Activated CD4-positive, alpha-beta memory T cell treated with anti-CD3 and anti-CD28 coated beads for 36 hours (primary cell): Measurements from ENCODE around the gene SRL. TPM values are rescaled to one million over a fixed set of nuclear protein-coding genes. Genes with fewer than 3 reads are reported as not detected.
"Not testable (repeated sequence)": the region's sequence is repeated elsewhere in the genome, so short reads cannot be mapped to it uniquely, and the experiment has no call there.

Experiments used
- CTCF ChIA-PET: fragments of 350-600 bp; sonication (Branson Sonifier 250); formaldehyde crosslinking; loops from one replicate; lab custom pipeline; 2021; ENCODE audit warnings: antibody characterized with exemption, inconsistent platforms; lab: Charles Lee
- POLR2A ChIA-PET: fragments of 350-600 bp; sonication (Branson Sonifier 250); formaldehyde crosslinking; loops from one replicate; lab custom pipeline; 2021; ENCODE audit warnings: antibody characterized with exemption; lab: Charles Lee
- DNase-seq: peaks from one replicate; pipeline ENCODE4 v3.0.0-alpha.2; 2020
- H3K27ac Mint-ChIP-seq: one replicate; pipeline ENCODE4 v1.8.0; 2021; ENCODE audit warnings: mixed read lengths
- H3K27me3 Mint-ChIP-seq: one replicate; pipeline ENCODE4 v1.8.0; 2021; ENCODE audit warnings: mixed read lengths
- H3K36me3 Mint-ChIP-seq: one replicate; pipeline ENCODE4 v1.8.0; 2021; ENCODE audit warnings: mixed read lengths
- H3K4me1 Mint-ChIP-seq: one replicate; pipeline ENCODE4 v1.8.0; 2021; ENCODE audit warnings: low read depth, mixed read lengths
- H3K4me3 Mint-ChIP-seq: one replicate; pipeline ENCODE4 v1.8.0; 2021; ENCODE audit warnings: mild to moderate bottlenecking, mixed read lengths
- H3K9me3 Mint-ChIP-seq: one replicate; pipeline ENCODE4 v1.8.0; 2021; ENCODE audit warnings: mixed read lengths
- intact Hi-C: fragments of 100-400 bp; cut with micrococcal nuclease; formaldehyde crosslinking; loops from one replicate; pipeline ENCODE4 v1.15.1; 2023
- total RNA-seq, 2 experiments: library from RNA; stranded (reverse); gene quantifications; one replicate each; pipeline ENCODE4 v1.2.3, GENCODE V29; 2021

The SRL gene
- total RNA-seq, 2 experiments from 2014 or later, result not detected

- not testable (repeated sequence) for H3K4me3 Mint-ChIP-seq, H3K4me1 Mint-ChIP-seq
Observed at GRCh38 chr16:4153364-4153763, 88.5 kb downstream of the SRL start.

GRCh38 chr16:4152267-4152666 is 89.6 kb downstream of the SRL start:
- Mint-ChIP-seq H3K27ac (no peak overlapping the region), H3K9me3 (no peaks in the 10 kb centered on the region), H3K27me3 (no peaks in the 10 kb centered on the region), H3K36me3 (no peaks in the 10 kb centered on the region), H3K4me3 (no peak overlapping the region), H3K4me1 (no peaks in the 10 kb centered on the region)
- intact Hi-C loops, result loop anchor here (10.0 kb wide), 1 partner anchor 63 kb away; no protein-coding TSS in a partner anchor
- DNase-seq, result no peak
- ChIA-PET POLR2A (no interaction called here), CTCF (no interaction called here)

More at GRCh38 chr16:4153364-4153763, 88.5 kb downstream of the SRL start:
- DNase-seq, CTCF ChIA-PET, POLR2A ChIA-PET, H3K36me3 Mint-ChIP-seq, H3K27ac Mint-ChIP-seq, H3K9me3 Mint-ChIP-seq, H3K27me3 Mint-ChIP-seq: not testable (repeated sequence)
- intact Hi-C loops, result loop anchor here (10.0 kb wide), 1 partner anchor 61 kb away; no protein-coding TSS in a partner anchor

- no peak for DNase-seq
- POLR2A ChIA-PET, result no interaction called here
- H3K4me1 Mint-ChIP-seq, result peaks cover 3% of the 10 kb centered on the region
- no peaks in the 10 kb centered on the region for H3K36me3 Mint-ChIP-seq
- no peak overlapping the region for H3K4me3 Mint-ChIP-seq
- H3K27ac Mint-ChIP-seq, result no peak overlapping the region
- peaks cover 2% of the 10 kb centered on the region for H3K27me3 Mint-ChIP-seq
- CTCF ChIA-PET, result interaction anchor here (0.5 kb wide), 1 partner anchor 11 kb away, joined by 3 read pairs; no protein-coding TSS in a partner anchor
- intact Hi-C loops, result no loop called here
- H3K9me3 Mint-ChIP-seq, result no peaks in the 10 kb centered on the region
Observed at GRCh38 chr16:4147236-4147635, 94.6 kb downstream of the SRL start.

DNA sequence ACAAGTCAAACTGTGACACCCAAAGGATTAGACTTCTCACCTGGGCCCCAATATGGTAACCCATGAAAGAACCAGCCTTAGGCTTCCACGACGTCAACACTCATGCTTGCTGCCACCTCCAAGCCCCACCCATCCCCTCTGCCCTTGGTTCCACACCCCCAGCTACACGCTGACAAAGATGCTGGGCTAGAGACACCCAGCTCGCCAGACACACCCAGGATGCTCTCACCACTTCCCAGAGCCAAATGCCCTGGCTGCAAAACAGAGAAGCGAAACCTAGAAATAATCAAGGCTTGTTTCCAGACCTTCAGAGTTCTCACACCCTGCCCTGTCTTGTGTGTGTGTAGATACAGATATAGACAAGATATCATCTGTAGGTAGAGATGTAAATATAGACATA is 99.6 kb downstream of the SRL start:
- Mint-ChIP-seq H3K36me3 (no peaks in the 10 kb centered on the region), H3K27me3 (peaks cover 2% of the 10 kb centered on the region), H3K9me3 (peaks cover 4% of the 10 kb centered on the region), H3K4me1 (peaks cover 4% of the 10 kb centered on the region), H3K4me3 (no peak overlapping the region), H3K27ac (no peak overlapping the region)
- DNase-seq, result peak; percentile 47
- ChIA-PET CTCF (no interaction called here), POLR2A (no interaction called here)
- intact Hi-C loops, result no loop called here

GRCh38 chr16:4141604-4142003 is 100.3 kb downstream of the SRL start:
- intact Hi-C loops, result no loop called here
- ChIA-PET POLR2A (no interaction called here), CTCF (no interaction called here)
- H3K36me3 Mint-ChIP-seq, result no peaks in the 10 kb centered on the region
- H3K27me3 Mint-ChIP-seq, result no peaks in the 10 kb centered on the region
- DNase-seq, result no peak
- H3K9me3 Mint-ChIP-seq, result peaks cover 4% of the 10 kb centered on the region
- no peak overlapping the region for H3K27ac Mint-ChIP-seq
- H3K4me1 Mint-ChIP-seq, result peaks cover 4% of the 10 kb centered on the region
- H3K4me3 Mint-ChIP-seq, result no peak overlapping the region

DNA sequence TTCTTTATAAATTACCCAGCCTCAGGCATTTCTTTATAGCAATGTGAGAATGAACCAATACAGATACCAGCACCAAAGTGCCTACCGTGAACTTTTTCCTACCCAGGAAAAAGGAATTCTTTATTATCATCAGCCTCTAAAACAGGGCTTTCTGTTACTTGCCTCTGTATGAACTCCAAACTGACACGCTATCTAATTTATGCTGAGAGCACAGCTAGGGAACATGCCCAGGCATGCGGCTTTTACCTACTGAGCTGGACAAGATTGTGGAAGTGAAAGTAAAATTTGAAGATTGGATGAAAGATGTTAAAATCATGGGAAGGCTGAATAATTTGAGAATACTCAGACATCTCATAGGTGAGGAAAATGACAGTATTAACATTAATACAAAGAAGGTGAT is 101.2 kb downstream of the SRL start:
- H3K9me3 Mint-ChIP-seq, result peaks cover 4% of the 10 kb centered on the region
- no peak overlapping the region for H3K4me3 Mint-ChIP-seq
- H3K4me1 Mint-ChIP-seq, result peaks cover 4% of the 10 kb centered on the region
- H3K36me3 Mint-ChIP-seq, result no peaks in the 10 kb centered on the region
- H3K27me3 Mint-ChIP-seq, result peaks cover 3% of the 10 kb centered on the region
- no peak overlapping the region for H3K27ac Mint-ChIP-seq
- intact Hi-C loops, result no loop called here
- POLR2A ChIA-PET, result no interaction called here
- CTCF ChIA-PET, result no interaction called here
- no peak for DNase-seq

DNA sequence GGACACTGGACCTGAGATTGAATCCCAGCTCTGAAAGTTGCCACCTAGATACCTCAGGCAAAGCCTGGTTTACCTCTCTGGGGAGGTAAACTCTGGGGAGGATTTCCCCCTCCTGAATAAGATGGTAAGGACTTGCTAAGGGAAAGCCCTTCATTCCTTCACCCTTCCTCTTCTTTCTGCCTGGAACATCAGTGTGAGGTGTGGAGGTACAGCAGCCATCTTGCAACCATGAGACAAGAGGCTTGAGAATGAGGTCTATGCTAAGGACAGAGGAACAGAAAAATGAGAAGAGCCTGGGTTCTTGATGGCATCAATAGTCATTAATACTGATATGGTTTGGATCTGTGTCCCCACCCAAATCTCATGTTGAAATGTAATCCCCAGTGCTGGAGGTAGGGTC is 101.9 kb downstream of the SRL start:
- H3K9me3 Mint-ChIP-seq, result peaks cover 4% of the 10 kb centered on the region
- no peak overlapping the region for H3K4me3 Mint-ChIP-seq
- peaks cover 7% of the 10 kb centered on the region for H3K27me3 Mint-ChIP-seq
- CTCF ChIA-PET, result no interaction called here
- no peaks in the 10 kb centered on the region for H3K36me3 Mint-ChIP-seq
- peaks cover 4% of the 10 kb centered on the region for H3K4me1 Mint-ChIP-seq
- H3K27ac Mint-ChIP-seq, result no peak overlapping the region
- intact Hi-C loops, result no loop called here
- POLR2A ChIA-PET, result no interaction called here
- no peak for DNase-seq

Other genes starting within 250 kb of the SRL start
- gene ADCY9, start 125.6 kb downstream of the SRL start, total RNA-seq, result 1 to 10 TPM; 3.8 to 4.9 TPM
- gene TFAP4, start 30.9 kb upstream of the SRL start, total RNA-seq, result 10 to 100 TPM; 24.5 to 24.7 TPM
- gene GLIS2, start 74.0 kb upstream of the SRL start, total RNA-seq, result under 1 TPM; 0.52 to 0.68 TPM
- 10 to 100 TPM; 52.8 to 63.4 TPM for gene PAM16, start 109.2 kb upstream of the SRL start, total RNA-seq
- under 1 TPM in 1 of 2 experiments, not detected in 1; 0.07 TPM for gene VASN, start 129.8 kb upstream of the SRL start, total RNA-seq
- gene CORO7, start 174.5 kb upstream of the SRL start, total RNA-seq, result 100 to 1,000 TPM in 1 of 2 experiments, 10 to 100 TPM in 1; 90.4 to 101 TPM
- gene DNAJA3, start 183.8 kb upstream of the SRL start, total RNA-seq, result 10 to 100 TPM; 74.6 to 75.0 TPM
- gene NMRAL1, start 232.5 kb upstream of the SRL start, total RNA-seq, result 10 to 100 TPM; 50.5 to 55.0 TPM
- gene HMOX2, start 234.3 kb upstream of the SRL start, total RNA-seq, result 10 to 100 TPM; 69.1 to 76.0 TPM